Dermis lymphatic vessel endothelial cell (primary cell): ENCODE data around the gene SYCE1. TPM values are rescaled to one million over a fixed set of nuclear protein-coding genes. Genes with fewer than 3 reads are reported as not detected.

ENCODE experiments used
- total RNA-seq: library from RNA; depleted of rRNA; stranded (reverse); fragments of >200 nt; gene quantifications from 2 replicates; pipeline ENCODE4 v1.2.1, GENCODE V29; 2014

The SYCE1 gene, protein sequence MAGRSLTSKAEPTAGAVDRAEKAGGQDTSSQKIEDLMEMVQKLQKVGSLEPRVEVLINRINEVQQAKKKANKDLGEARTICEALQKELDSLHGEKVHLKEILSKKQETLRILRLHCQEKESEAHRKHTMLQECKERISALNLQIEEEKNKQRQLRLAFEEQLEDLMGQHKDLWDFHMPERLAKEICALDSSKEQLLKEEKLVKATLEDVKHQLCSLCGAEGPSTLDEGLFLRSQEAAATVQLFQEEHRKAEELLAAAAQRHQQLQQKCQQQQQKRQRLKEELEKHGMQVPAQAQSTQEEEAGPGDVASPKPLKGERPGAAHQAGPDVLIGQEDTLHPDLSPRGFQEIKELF
- total RNA-seq, result not detected in 2 replicates

DNA sequence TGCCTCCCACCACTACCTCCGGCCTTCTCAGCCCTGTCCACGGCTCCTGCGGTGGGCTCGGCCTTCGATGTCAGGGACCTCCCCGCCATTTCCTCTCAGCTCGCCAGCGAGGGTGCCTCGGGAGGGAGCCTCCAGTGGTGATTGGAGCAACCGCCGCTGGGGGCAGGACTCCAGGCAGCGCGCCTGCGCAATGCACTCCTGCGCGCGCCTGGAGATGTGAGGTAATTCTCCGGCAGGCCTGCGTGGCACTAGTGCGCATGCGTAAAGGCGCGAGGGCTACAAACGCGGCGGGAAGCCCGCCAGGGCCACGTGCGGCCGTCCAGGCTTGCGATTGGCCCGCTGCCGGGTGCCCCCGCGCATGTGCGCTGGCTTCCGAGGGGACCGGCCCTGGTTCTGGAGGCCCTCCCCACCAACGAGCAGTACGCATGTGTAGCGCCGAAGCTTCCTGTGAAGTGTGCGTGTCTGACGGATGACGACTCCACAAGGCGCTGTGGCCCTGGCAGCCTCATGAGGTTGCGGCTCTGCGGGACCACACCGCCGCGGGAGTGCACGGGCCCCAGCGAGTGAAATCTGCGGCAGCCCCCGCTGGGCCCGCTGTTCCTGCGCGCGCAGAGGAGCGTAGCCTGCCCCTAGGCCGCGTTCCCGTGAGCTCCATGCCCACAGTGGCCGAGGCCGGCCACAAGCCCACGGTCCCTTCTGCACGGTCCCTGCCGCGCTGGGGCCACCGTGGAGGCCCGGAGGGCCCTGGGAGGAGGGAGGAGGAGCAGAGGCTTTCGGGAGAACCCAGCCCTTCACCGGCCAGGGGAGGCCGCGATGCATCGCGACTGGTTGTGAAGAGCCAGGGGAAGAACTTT is at the start of gene SYCE1:
Gene SYCE1, minus strand, starts transcription at position 143 of the 854 bp plus-strand sequence. Its CDS starts 54 bp downstream, at position 89.

DNA sequence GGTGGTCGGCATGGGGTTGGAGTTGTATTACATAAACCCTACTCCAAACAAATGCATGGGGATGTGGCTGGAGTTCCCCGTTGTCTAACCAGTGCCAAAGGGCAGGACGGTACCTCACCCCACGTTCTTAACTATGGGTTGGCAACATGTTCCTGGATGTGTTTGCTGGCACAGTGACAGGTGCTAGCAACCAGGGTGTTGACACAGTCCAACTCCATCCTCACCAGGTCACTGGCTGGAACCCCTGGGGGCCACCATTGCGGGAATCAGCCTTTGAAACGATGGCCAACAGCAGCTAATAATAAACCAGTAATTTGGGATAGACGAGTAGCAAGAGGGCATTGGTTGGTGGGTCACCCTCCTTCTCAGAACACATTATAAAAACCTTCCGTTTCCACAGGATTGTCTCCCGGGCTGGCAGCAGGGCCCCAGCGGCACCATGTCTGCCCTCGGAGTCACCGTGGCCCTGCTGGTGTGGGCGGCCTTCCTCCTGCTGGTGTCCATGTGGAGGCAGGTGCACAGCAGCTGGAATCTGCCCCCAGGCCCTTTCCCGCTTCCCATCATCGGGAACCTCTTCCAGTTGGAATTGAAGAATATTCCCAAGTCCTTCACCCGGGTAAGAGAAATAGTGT is 38.3 kb downstream of the SYCE1 start, which contains the start of gene CYP2E1:
Gene CYP2E1, plus strand, starts transcription at position 407 of the 632 bp plus-strand sequence. Its CDS starts 33 bp downstream, at position 440.

Other genes starting within 250 kb of the SYCE1 start
- gene CALY, start 228.7 kb downstream of the SYCE1 start, total RNA-seq, result not detected in 2 replicates
- gene PRAP1, start 218.2 kb downstream of the SYCE1 start, total RNA-seq, result not detected in 2 replicates
- gene FUOM, start 207.6 kb downstream of the SYCE1 start, total RNA-seq, result 14.2 and 28.0 TPM in 2 replicates
- gene ECHS1, start 192.2 kb downstream of the SYCE1 start, total RNA-seq, result 57.6 and 67.6 TPM in 2 replicates
- gene PAOX, start 186.3 kb downstream of the SYCE1 start, total RNA-seq, result 4.5 and 7.9 TPM in 2 replicates
- gene MTG1, start 171.4 kb downstream of the SYCE1 start, total RNA-seq, result 31.9 and 37.7 TPM in 2 replicates
- not detected in 2 replicates for gene SPRN, start 141.0 kb downstream of the SYCE1 start, total RNA-seq
- 0.54 and 0.60 TPM in 2 replicates for gene SCART1, start 111.6 kb downstream of the SYCE1 start, total RNA-seq
- gene CYP2E1, start 38.2 kb downstream of the SYCE1 start, total RNA-seq, result 0.26 TPM in 1 of 2 replicates, not detected in the other
- not detected in 2 replicates for gene FRG2B, start 61.2 kb upstream of the SYCE1 start, total RNA-seq